Activated CD8-positive, alpha-beta T cell treated with anti-CD3 and anti-CD28 coated beads for 36 hours (primary cell): ENCODE measurements around the gene COIL. TPM values are rescaled to one million over a fixed set of nuclear protein-coding genes. Genes with fewer than 3 reads are reported as not detected.

ENCODE experiments used
- ATAC-seq: fragments of 200-7000 bp; cut with Tn5 transposase; one replicate; pipeline ENCODE4 v1.10.0; 2021; ENCODE audit warnings: mild to moderate bottlenecking, moderate library complexity
- CTCF ChIA-PET: fragments of 350-600 bp; sonication (Branson Sonifier 250); formaldehyde crosslinking; loops from one replicate; lab custom pipeline; 2021; ENCODE audit warnings: antibody characterized with exemption; lab: Charles Lee
- POLR2A ChIA-PET: fragments of 350-600 bp; sonication (Branson Sonifier 250); formaldehyde crosslinking; loops from one replicate; lab custom pipeline; 2021; ENCODE audit warnings: antibody characterized with exemption; lab: Charles Lee
- DNase-seq: peaks from one replicate; pipeline ENCODE4 v3.0.0-alpha.2; 2020
- H3K27ac Mint-ChIP-seq: one replicate; pipeline ENCODE4 v1.8.0; 2021; ENCODE audit warnings: mild to moderate bottlenecking, mixed read lengths
- H3K27me3 Mint-ChIP-seq: one replicate; pipeline ENCODE4 v1.8.0; 2021; ENCODE audit warnings: mixed read lengths
- H3K36me3 Mint-ChIP-seq: one replicate; pipeline ENCODE4 v1.8.0; 2021; ENCODE audit warnings: low read depth, mixed read lengths
- H3K4me1 Mint-ChIP-seq: one replicate; pipeline ENCODE4 v1.8.0; 2021; ENCODE audit warnings: low read depth, mixed read lengths
- H3K4me3 Mint-ChIP-seq: one replicate; pipeline ENCODE4 v1.8.0; 2021; ENCODE audit warnings: mild to moderate bottlenecking, moderate library complexity, mixed read lengths
- H3K9me3 Mint-ChIP-seq: one replicate; pipeline ENCODE4 v1.8.0; 2021; ENCODE audit warnings: mixed read lengths
- CTCF ChIP-seq: fragments of 200-600 bp; IDR thresholded peaks from one replicate; pipeline ENCODE4 v1.8.0; 2022; ENCODE audit warnings: antibody characterized with exemption, mild to moderate bottlenecking
- intact Hi-C: fragments of 100-400 bp; cut with micrococcal nuclease; formaldehyde crosslinking; loops from one replicate; pipeline ENCODE4 v1.10.0; 2022
- total RNA-seq, 2 experiments: library from RNA; stranded (reverse); gene quantifications; one replicate each; pipeline ENCODE4 v1.2.3, GENCODE V29; 2021

The COIL gene
- total RNA-seq, 2 experiments from 2014 or later = 19.5 to 20.8 TPM

GRCh38 chr17:56897646-56898424 lies 63.0 kb downstream of the COIL start:
- H3K27me3 Mint-ChIP-seq = no peaks in the 10 kb centered on the region
- ChIA-PET CTCF (no interaction called here), POLR2A (no interaction called here)
- peaks cover 2% of the 10 kb centered on the region for H3K4me1 Mint-ChIP-seq
- TF ChIP-seq CTCF = no peak
- no peaks in the 10 kb centered on the region for H3K9me3 Mint-ChIP-seq
- no peak overlapping the region for H3K4me3 Mint-ChIP-seq
- DNase-seq = no peak
- intact Hi-C loops = no loop called here
- ATAC-seq = no peak
- peaks cover 63% of the 10 kb centered on the region for H3K36me3 Mint-ChIP-seq
- peak overlapping the region; percentile 12 for H3K27ac Mint-ChIP-seq

- Mint-ChIP-seq H3K4me1 (peaks cover 7% of the 10 kb centered on the region), H3K4me3 (no peak overlapping the region), H3K36me3 (peaks cover 63% of the 10 kb centered on the region), H3K9me3 (no peaks in the 10 kb centered on the region), H3K27me3 (no peaks in the 10 kb centered on the region), H3K27ac (no peak overlapping the region)
- ChIA-PET POLR2A (no interaction called here), CTCF (no interaction called here)
- no peak for TF ChIP-seq CTCF
- no peak for DNase-seq
- intact Hi-C loops = no loop called here
- ATAC-seq = no peak
These were observed 63.9 kb downstream of the COIL start for GRCh38 chr17:56896968-56897359.

GRCh38 chr17:56896217-56896967 lies 64.5 kb downstream of the COIL start:
- peaks cover 62% of the 10 kb centered on the region for H3K36me3 Mint-ChIP-seq
- H3K4me3 Mint-ChIP-seq = no peak overlapping the region
- ATAC-seq (no peak), DNase-seq (no peak)
- ChIA-PET POLR2A (no interaction called here), CTCF (no interaction called here)
- H3K27ac Mint-ChIP-seq = no peak overlapping the region
- H3K9me3 Mint-ChIP-seq = no peaks in the 10 kb centered on the region
- no peaks in the 10 kb centered on the region for H3K27me3 Mint-ChIP-seq
- no peak for TF ChIP-seq CTCF
- H3K4me1 Mint-ChIP-seq = peaks cover 7% of the 10 kb centered on the region
- intact Hi-C loops = no loop called here

GRCh38 chr17:56894859-56895455 lies 65.9 kb downstream of the COIL start:
- POLR2A ChIA-PET = interaction anchor here (0.9 kb wide), 1 partner anchor 15 kb away, joined by 3 read pairs; no protein-coding TSS in a partner anchor
- ATAC-seq = no peak
- Mint-ChIP-seq H3K27ac (no peak overlapping the region), H3K9me3 (no peaks in the 10 kb centered on the region), H3K4me3 (no peak overlapping the region), H3K4me1 (peaks cover 7% of the 10 kb centered on the region), H3K36me3 (peaks cover 65% of the 10 kb centered on the region), H3K27me3 (no peaks in the 10 kb centered on the region)
- no peak for DNase-seq
- CTCF ChIA-PET = no interaction called here
- intact Hi-C loops = no loop called here
- TF ChIP-seq CTCF = no peak
